Activated naive CD8-positive, alpha-beta T cell treated with anti-CD3 and anti-CD28 coated beads, Interleukin-2, amount 10 ng/mL, durations not matched to agents 7 days and 5 days (primary cell): Measurements from ENCODE around the gene SETBP1. TPM values are rescaled to one million over a fixed set of nuclear protein-coding genes. Genes with fewer than 3 reads are reported as not detected.
A peak's percentile ranks its signal among the peaks of the same experiment; 100 is the strongest.

ENCODE experiments used
- ATAC-seq: fragments of 150-1000 bp; cut with Tn5 transposase; one replicate; pipeline ENCODE4 v1.10.0; 2021; ENCODE audit warnings: low read depth, moderate library complexity
- POLR2A ChIA-PET: fragments of 350-600 bp; sonication (Branson Sonifier 250); formaldehyde crosslinking; loops from one replicate; lab custom pipeline; 2021; ENCODE audit warnings: antibody characterized with exemption; lab: Charles Lee
- DNase-seq: peaks from one replicate; pipeline ENCODE4 v3.0.0; 2021
- H3K27ac Mint-ChIP-seq: one replicate; pipeline ENCODE4 v1.8.0; 2022; ENCODE audit warnings: mild to moderate bottlenecking, mixed read lengths
- H3K27me3 Mint-ChIP-seq: one replicate; pipeline ENCODE4 v1.8.0; 2022; ENCODE audit warnings: mild to moderate bottlenecking, moderate library complexity, mixed read lengths
- H3K36me3 Mint-ChIP-seq: one replicate; pipeline ENCODE4 v1.8.0; 2021; ENCODE audit warnings: mild to moderate bottlenecking, mixed read lengths
- H3K4me1 Mint-ChIP-seq: one replicate; pipeline ENCODE4 v1.8.0; 2021; ENCODE audit warnings: mixed read lengths
- H3K4me3 Mint-ChIP-seq: one replicate; pipeline ENCODE4 v1.8.0; 2022; ENCODE audit warnings: mild to moderate bottlenecking, moderate library complexity, mixed read lengths
- H3K9me3 Mint-ChIP-seq: one replicate; pipeline ENCODE4 v1.8.0; 2021; ENCODE audit warnings: mixed read lengths
- total RNA-seq, 2 experiments: library from RNA; stranded (reverse); gene quantifications; one replicate each; pipeline ENCODE4 v1.2.3, GENCODE V29; 2021

Gene SETBP1
- total RNA-seq, 2 experiments from 2014 or later = 1.8 to 1.9 TPM

- DNase-seq = no peak
- POLR2A ChIA-PET = no interaction called here
- H3K36me3 Mint-ChIP-seq = peaks cover 14% of the 10 kb centered on the region
- ATAC-seq = no peak
- H3K27ac Mint-ChIP-seq = no peak overlapping the region
- H3K4me3 Mint-ChIP-seq = no peak overlapping the region
- peaks cover 34% of the 10 kb centered on the region for H3K4me1 Mint-ChIP-seq
- peaks cover 3% of the 10 kb centered on the region for H3K27me3 Mint-ChIP-seq
- H3K9me3 Mint-ChIP-seq = peaks cover 8% of the 10 kb centered on the region
These were observed 122.4 kb downstream of the SETBP1 start for GRCh38 chr18:44803019-44803650.

GRCh38 chr18:44804033-44804432, 123.3 kb downstream of the SETBP1 start:
- DNase-seq (no peak), ATAC-seq (no peak)
- Mint-ChIP-seq H3K9me3 (peaks cover 8% of the 10 kb centered on the region), H3K27me3 (peaks cover 5% of the 10 kb centered on the region), H3K36me3 (peaks cover 13% of the 10 kb centered on the region), H3K4me3 (no peak overlapping the region), H3K27ac (no peak overlapping the region), H3K4me1 (peaks cover 29% of the 10 kb centered on the region)
- POLR2A ChIA-PET = no interaction called here

GRCh38 chr18:44805176-44805575, 124.5 kb downstream of the SETBP1 start:
- DNase-seq = no peak
- Mint-ChIP-seq H3K4me3 (no peak overlapping the region), H3K27ac (no peak overlapping the region), H3K9me3 (peaks cover 8% of the 10 kb centered on the region), H3K4me1 (peaks cover 19% of the 10 kb centered on the region), H3K36me3 (peaks cover 12% of the 10 kb centered on the region), H3K27me3 (peaks cover 10% of the 10 kb centered on the region)
- ATAC-seq = no peak
- POLR2A ChIA-PET = no interaction called here

- ATAC-seq (peak; percentile 61), DNase-seq (no peak)
- Mint-ChIP-seq H3K9me3 (peaks cover 4% of the 10 kb centered on the region), H3K4me3 (no peak overlapping the region), H3K4me1 (peaks cover 15% of the 10 kb centered on the region), H3K27ac (no peak overlapping the region), H3K36me3 (peaks cover 8% of the 10 kb centered on the region), H3K27me3 (peaks cover 15% of the 10 kb centered on the region)
- POLR2A ChIA-PET = no interaction called here
These were observed 125.0 kb downstream of the SETBP1 start for GRCh38 chr18:44805643-44806042.

GRCh38 chr18:44807766-44808165, 127.1 kb downstream of the SETBP1 start:
- ATAC-seq (no peak), DNase-seq (no peak)
- Mint-ChIP-seq H3K4me1 (peaks cover 9% of the 10 kb centered on the region), H3K36me3 (peaks cover 2% of the 10 kb centered on the region), H3K9me3 (no peaks in the 10 kb centered on the region), H3K27ac (no peak overlapping the region), H3K4me3 (no peak overlapping the region), H3K27me3 (peaks cover 18% of the 10 kb centered on the region)
- POLR2A ChIA-PET = no interaction called here

DNA sequence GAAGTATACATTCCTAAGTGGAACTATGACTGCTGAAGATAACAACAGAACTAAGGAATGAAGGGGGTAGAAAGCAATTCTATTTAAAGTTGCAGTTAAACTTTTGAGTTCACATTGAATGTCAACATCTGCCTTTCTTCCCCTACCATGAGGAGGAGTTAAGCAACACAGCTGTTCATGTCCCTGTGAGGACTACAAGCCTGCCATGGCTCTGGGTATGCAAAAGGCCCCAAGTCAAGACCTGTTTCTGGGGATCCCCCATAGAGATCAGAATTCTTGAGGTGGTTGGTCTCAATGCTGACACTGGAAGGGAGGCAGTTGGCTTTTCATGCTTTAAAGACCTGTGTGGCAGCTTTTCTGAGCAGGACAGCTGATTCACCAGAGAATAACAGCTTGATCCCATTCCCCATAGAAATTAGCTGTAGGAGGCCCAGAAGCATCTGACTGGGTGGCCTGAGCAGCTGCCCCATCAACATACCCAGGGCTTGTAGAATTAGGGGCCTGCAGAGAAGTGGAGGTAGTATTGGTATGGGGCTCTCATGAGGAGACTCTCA, 131.0 kb downstream of the SETBP1 start:
- Mint-ChIP-seq H3K27ac (no peak overlapping the region), H3K36me3 (no peaks in the 10 kb centered on the region), H3K4me1 (peaks cover 3% of the 10 kb centered on the region), H3K4me3 (no peak overlapping the region), H3K9me3 (no peaks in the 10 kb centered on the region), H3K27me3 (peaks cover 23% of the 10 kb centered on the region)
- no peak for ATAC-seq
- no peak for DNase-seq
- POLR2A ChIA-PET = interaction anchor here (0.6 kb wide), 1 partner anchor 1096 kb away, joined by 3 read pairs; no protein-coding TSS in a partner anchor

- DNase-seq (no peak), ATAC-seq (no peak)
- H3K36me3 Mint-ChIP-seq = no peaks in the 10 kb centered on the region
- peaks cover 23% of the 10 kb centered on the region for H3K27me3 Mint-ChIP-seq
- peaks cover 3% of the 10 kb centered on the region for H3K4me1 Mint-ChIP-seq
- H3K9me3 Mint-ChIP-seq = no peaks in the 10 kb centered on the region
- H3K4me3 Mint-ChIP-seq = no peak overlapping the region
- POLR2A ChIA-PET = no interaction called here
- H3K27ac Mint-ChIP-seq = no peak overlapping the region
These were observed 131.7 kb downstream of the SETBP1 start for GRCh38 chr18:44812426-44812825.

DNA sequence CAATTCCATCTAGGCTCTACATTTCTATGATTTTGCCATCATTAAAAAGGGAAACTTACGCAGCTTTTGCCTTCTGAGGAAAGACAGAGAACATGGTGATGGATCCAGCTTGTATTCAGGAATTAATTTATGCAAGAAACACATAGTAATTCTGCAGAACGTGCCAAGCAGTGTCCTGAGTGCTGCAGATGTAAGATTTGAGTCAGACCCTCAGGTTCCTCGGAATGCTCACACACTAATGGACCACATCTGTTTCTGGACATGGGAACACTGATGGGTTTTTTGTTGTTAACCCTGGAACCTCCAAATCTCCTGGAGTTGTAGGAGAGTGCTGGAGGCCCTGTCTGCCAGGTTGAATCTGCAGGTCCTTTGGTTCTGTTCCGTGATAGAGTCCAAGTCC, 132.9 kb downstream of the SETBP1 start:
- Mint-ChIP-seq H3K4me1 (no peaks in the 10 kb centered on the region), H3K27ac (no peak overlapping the region), H3K9me3 (no peaks in the 10 kb centered on the region), H3K27me3 (peaks cover 23% of the 10 kb centered on the region), H3K36me3 (no peaks in the 10 kb centered on the region), H3K4me3 (no peak overlapping the region)
- DNase-seq (no peak), ATAC-seq (no peak)
- POLR2A ChIA-PET = interaction anchor here (0.6 kb wide), 1 partner anchor 134 kb away, joined by 4 read pairs; no protein-coding TSS in a partner anchor

GRCh38 chr18:44815108-44815507, 134.4 kb downstream of the SETBP1 start:
- POLR2A ChIA-PET = no interaction called here
- DNase-seq = no peak
- Mint-ChIP-seq H3K27ac (no peak overlapping the region), H3K36me3 (no peaks in the 10 kb centered on the region), H3K9me3 (peaks cover 2% of the 10 kb centered on the region), H3K27me3 (peaks cover 18% of the 10 kb centered on the region), H3K4me1 (no peaks in the 10 kb centered on the region), H3K4me3 (no peak overlapping the region)
- no peak for ATAC-seq

- POLR2A ChIA-PET = no interaction called here
- Mint-ChIP-seq H3K27ac (no peak overlapping the region), H3K9me3 (peaks cover 2% of the 10 kb centered on the region), H3K27me3 (peaks cover 10% of the 10 kb centered on the region), H3K4me1 (no peaks in the 10 kb centered on the region), H3K36me3 (no peaks in the 10 kb centered on the region), H3K4me3 (no peak overlapping the region)
- DNase-seq (no peak), ATAC-seq (no peak)
These were observed 135.4 kb downstream of the SETBP1 start for GRCh38 chr18:44816050-44816449.

- H3K4me1 Mint-ChIP-seq = no peaks in the 10 kb centered on the region
- ATAC-seq (no peak), DNase-seq (no peak)
- peaks cover 2% of the 10 kb centered on the region for H3K9me3 Mint-ChIP-seq
- POLR2A ChIA-PET = no interaction called here
- H3K27me3 Mint-ChIP-seq = peaks cover 12% of the 10 kb centered on the region
- no peak overlapping the region for H3K4me3 Mint-ChIP-seq
- no peak overlapping the region for H3K27ac Mint-ChIP-seq
- no peaks in the 10 kb centered on the region for H3K36me3 Mint-ChIP-seq
These were observed 135.8 kb downstream of the SETBP1 start for GRCh38 chr18:44816477-44816876.

DNA sequence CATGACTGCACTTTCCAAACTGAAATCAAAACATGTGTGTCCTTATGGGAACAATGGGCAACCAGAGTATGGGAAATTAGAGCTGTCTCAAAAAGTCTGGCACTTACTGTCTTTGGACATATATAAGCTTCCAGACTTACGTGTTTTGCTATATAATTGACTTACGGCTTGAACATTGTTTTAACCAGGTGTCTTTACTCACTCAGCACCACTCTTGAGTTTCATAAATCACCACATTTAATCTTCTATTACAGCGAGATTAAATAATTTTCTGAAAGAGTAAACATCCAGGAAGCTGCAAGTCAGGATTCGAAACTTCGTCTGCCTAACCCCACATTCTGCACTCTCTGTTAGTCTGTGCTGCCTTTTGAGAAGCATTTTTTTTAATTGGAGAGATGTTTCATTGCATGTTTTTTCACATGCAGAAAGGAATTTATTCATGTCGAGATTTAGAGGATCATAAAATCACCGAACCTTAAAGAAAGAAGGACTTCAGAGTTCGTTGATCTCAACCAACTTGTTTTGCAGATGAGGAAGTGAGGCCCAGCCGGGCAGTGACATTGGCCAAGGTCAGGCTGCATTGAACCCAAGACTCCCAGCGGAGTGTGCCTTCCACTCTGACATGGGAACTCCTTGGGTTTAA, 137.3 kb downstream of the SETBP1 start:
- ATAC-seq (no peak), DNase-seq (no peak)
- Mint-ChIP-seq H3K27ac (no peak overlapping the region), H3K4me1 (no peaks in the 10 kb centered on the region), H3K27me3 (peaks cover 19% of the 10 kb centered on the region), H3K4me3 (no peak overlapping the region), H3K9me3 (peaks cover 4% of the 10 kb centered on the region), H3K36me3 (no peaks in the 10 kb centered on the region)
- POLR2A ChIA-PET = no interaction called here

GRCh38 chr18:44818668-44819403, 138.1 kb downstream of the SETBP1 start:
- peaks cover 1% of the 10 kb centered on the region for H3K4me1 Mint-ChIP-seq
- no peak overlapping the region for H3K27ac Mint-ChIP-seq
- peaks cover 4% of the 10 kb centered on the region for H3K9me3 Mint-ChIP-seq
- POLR2A ChIA-PET = no interaction called here
- H3K27me3 Mint-ChIP-seq = peaks cover 25% of the 10 kb centered on the region
- H3K4me3 Mint-ChIP-seq = no peak overlapping the region
- H3K36me3 Mint-ChIP-seq = no peaks in the 10 kb centered on the region
- ATAC-seq = no peak
- no peak for DNase-seq
